GM12872 (cell line): Measurements from ENCODE around the gene LRRC27.

Experiments used
- TF ChIP-seq, protein P1 (sequence below): IDR thresholded peaks from 3 replicates; pipeline ENCODE4 v1.5.1; 2011; ENCODE audit warnings: low read depth, mild to moderate bottlenecking, low read length, moderate library complexity; ENCODE audit not compliant: insufficient read depth

The LRRC27 gene

DNA sequence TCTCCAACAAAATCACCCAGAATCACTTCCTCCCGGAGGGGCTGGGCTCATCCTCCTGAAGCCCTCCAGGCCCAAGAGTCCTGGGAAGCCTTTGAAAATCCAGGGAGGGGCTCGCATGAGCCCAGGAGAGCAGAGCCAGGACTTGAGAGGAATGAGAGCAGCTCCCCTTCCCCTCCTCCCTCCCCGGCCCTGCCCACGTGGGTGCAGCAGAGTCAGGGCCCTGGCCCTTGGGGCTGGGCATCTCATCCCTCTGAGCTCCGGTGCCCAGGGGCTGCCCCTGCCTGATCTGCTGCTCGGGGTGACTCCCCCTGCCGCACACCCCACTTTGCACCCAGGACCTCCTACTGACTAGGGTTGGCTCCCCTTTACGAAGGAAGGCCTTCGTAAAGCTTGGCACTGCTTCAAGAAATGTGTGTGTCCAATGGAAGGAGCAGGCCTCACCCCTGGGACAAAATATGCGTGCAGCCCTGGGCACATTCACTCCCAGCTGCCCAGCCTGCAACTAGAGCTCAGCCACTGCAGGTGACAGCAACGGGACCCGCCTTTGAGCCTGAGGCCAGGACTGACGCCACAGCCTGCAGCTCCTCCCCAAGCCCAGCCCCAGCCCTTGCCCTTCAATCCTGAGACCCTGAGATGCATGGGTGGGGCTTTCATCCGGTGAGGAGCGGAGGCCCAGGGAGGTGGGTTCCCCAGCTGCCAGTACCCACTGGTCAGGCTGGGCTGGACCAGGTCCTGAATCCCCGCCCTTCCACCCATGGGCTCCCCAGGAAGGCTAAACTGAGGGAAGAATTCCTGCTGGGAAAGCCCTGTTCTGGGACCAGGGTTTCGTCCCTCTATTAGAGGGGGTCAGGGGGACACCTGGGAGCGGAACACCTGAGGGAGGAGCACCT is 86.8 kb downstream of the LRRC27 start:
- TF ChIP-seq, protein P1, sequence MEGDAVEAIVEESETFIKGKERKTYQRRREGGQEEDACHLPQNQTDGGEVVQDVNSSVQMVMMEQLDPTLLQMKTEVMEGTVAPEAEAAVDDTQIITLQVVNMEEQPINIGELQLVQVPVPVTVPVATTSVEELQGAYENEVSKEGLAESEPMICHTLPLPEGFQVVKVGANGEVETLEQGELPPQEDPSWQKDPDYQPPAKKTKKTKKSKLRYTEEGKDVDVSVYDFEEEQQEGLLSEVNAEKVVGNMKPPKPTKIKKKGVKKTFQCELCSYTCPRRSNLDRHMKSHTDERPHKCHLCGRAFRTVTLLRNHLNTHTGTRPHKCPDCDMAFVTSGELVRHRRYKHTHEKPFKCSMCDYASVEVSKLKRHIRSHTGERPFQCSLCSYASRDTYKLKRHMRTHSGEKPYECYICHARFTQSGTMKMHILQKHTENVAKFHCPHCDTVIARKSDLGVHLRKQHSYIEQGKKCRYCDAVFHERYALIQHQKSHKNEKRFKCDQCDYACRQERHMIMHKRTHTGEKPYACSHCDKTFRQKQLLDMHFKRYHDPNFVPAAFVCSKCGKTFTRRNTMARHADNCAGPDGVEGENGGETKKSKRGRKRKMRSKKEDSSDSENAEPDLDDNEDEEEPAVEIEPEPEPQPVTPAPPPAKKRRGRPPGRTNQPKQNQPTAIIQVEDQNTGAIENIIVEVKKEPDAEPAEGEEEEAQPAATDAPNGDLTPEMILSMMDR: no peak

DNA sequence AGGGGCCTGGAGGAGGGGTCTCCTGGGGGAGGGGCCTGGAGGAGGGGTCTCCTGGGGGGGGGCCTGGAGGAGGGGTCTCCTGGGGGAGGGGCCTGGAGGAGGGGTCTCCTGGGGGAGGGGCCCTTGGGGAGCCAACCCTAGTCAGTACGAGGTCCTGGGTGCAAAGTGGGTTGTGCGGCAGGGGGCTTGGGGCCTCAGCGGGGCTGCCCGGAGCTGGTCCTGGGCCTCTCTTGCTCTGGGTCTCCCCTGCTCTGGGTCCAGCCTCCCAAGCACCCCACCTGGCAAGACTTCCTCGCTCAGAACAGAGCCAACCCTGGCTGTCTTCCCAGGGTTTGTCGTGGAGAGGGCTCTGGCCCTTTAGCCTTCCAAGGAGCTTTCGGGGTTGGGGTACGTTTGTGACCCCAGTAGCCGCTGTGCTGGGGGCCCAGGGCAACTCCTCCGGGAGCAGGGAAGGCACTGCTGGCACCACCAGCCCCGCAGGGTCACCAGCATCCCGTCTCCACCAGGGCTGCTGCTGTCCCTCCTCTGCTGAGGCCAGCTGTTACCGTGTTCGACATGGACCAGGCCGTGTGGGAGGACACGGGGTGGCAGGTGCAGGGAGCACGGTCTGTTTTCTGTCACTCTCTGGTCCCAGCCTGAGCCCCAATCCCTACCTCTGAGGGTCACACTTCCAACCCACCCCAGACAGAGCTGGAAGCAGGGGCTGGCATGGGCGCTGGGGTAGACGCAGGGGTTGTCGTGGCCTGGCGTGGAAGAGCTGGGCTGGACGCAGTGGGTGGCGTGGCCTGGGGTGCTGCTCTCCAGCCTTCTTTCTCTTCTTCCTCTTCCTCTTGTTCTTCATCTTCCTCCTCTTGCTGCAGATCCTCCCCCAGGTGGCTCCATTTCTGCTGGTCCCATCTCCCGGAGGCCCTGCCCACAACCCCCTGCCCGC is 87.8 kb downstream of the LRRC27 start:
- TF ChIP-seq, protein P1: no peak

DNA sequence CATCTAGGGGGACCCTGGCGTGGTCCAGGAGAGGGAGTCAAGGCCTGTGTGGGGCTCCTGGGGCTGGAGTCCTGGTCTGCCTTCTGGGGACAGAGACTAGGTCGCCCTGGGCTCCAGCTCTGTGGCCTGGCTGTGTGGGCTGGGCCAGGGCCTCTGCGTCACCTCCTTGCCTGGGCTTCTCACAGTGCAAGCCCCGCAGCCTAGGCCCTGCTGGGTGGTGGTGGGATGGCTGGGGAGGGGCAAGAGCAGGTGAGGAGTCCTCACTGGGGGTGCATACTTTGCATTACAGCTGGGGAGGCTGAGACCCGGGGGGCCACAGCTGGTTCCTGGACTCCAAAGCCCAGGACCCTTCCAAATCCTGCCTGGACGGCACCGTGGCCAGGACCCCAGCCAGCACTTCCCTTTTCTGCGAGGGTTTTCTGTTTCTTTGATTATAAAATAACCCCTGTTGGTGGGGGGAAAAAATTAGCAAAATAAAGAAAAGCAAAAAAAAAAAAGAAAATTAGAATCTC is 88.5 kb downstream of the LRRC27 start:
- TF ChIP-seq, protein P1: no peak

DNA sequence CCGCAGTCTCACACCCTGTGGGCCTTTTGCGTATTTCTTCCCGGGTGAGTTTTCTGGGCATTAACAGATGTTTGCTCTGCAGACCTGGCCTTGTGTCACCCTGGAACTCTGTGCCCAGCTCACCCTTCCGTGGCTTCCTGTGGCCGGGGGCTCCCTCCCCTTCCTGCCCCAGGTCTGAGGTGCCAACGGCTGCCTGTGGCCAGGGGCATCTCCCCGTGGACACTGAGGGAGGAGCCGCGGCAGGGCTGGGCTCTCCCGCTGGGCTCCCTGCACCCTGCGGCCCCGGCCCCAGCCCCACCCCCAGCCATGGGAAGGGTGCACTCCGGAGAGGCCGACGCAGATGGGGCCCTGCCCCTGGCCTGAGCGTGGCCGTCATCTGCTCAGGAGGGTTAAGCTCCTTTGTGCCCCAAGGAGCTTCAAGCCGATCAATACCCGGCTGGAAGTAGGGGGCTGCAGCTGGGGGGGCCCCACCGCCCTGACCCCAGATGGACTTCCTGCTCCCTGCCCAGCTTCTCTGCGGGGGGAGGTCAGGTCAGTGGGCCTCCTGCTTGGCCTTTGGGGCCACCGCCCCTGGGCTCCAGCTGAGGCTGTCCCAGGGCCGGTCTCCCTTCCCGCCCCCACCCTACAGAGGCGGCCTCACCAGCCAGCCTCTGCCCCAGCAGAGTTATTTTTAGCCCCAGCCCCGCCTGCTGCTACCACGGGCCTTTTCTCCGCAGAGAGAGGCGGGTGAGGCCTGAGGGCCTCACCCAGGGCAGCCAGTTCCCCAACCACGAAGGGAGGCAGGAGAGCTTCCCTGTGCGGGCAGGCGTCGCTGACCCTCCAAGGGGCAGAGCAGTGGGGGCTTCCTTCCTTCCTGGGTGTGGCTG is 89.2 kb downstream of the LRRC27 start:
- TF ChIP-seq, protein P1: no peak

DNA sequence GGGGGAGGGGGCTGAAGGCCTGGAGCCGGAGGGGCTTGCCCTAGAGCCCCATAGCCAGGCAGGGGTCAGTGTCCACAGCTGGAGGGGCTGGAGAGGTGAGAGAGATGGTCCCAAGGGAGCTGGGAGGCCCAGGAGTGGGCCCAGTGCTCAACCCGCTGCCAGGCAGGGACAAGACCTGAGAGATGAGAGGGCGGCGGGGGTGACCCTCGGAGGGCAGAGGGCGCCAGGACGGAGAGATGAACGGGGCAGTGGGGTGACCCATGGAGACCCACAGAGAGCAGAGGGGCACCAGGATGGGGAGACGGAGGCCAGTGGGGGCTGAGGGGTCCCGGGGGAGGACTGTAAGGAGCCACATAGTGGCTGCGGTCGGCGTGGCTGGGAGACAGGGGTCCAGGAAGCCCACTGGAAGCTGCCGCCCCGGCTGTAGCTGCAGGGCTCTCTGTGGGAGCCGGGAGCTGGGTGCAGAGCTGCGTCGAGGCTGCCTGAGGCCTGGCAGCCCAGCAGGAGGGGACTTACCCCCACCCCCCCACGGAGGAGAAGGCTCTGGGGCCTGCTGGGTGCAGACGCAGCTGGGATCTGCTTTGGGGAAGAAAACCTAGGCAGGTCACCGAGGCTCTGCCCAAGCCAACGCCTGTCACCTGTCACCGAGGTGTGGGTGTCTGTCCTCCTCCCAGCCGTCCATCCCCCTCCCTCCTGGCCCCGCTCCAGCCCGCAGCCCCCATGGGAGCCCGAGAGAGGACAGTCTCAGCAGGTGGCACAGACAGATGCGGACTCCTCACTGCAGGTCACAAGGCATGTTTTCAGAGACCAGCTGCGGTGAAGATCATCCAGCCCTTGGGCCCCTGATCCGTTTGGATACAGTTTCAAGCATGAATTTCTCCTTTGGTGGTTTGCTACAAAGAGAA is 90.1 kb downstream of the LRRC27 start:
- TF ChIP-seq, protein P1: no peak
